ENCODE data around the gene CDC42EP3.

CDC42EP3 gene

DNA sequence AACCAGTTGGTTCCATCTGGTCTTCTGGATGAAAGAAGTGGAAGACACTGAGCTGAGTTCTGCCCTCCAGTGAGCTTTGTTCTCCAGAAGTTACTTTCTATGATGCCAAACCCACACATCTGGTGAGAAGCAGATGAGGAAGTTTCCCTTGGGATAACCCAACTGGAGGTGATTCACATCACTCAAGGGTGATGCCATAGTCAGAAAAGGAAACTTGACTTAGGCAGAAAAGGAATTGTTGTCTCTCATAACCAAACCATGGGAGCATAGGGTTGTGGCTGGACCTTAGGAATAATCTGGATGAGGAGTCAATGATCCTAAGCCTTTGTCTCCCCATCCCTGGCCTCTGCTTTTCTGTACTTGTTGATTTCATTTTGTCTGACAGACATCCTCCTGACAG, 43.7 kb downstream of the CDC42EP3 start:
- H3K4me2 ChIP-seq = no peak overlapping the region
- H3K4me3 ChIP-seq (IDR thresholded peaks at IDR 0.05; ENCODE audit: insufficient read depth, low read depth, low read length) = no peak overlapping the region
- no peaks in the 10 kb centered on the region for H3K36me3 ChIP-seq (ENCODE audit: insufficient read depth)
- peaks cover 8% of the 10 kb centered on the region for H3K4me1 ChIP-seq (ENCODE audit: low read depth, poor library complexity, severe bottlenecking)
- no peaks in the 10 kb centered on the region for H4K20me1 ChIP-seq (ENCODE audit: insufficient read depth)
- H3K27ac ChIP-seq = no peak overlapping the region
- no peak overlapping the region for H2AFZ ChIP-seq (ENCODE audit: low read depth)
- TF ChIP-seq CTCF (conservative IDR thresholded peaks at IDR 0.05; ENCODE audit: low read depth, low read length) = no peak
- no peak overlapping the region for H3K9ac ChIP-seq
- H3K27me3 ChIP-seq (ENCODE audit: insufficient read depth, low read depth) = no peaks in the 10 kb centered on the region
- H3K79me2 ChIP-seq (ENCODE audit: insufficient read depth, low read depth) = no peaks in the 10 kb centered on the region

DNA sequence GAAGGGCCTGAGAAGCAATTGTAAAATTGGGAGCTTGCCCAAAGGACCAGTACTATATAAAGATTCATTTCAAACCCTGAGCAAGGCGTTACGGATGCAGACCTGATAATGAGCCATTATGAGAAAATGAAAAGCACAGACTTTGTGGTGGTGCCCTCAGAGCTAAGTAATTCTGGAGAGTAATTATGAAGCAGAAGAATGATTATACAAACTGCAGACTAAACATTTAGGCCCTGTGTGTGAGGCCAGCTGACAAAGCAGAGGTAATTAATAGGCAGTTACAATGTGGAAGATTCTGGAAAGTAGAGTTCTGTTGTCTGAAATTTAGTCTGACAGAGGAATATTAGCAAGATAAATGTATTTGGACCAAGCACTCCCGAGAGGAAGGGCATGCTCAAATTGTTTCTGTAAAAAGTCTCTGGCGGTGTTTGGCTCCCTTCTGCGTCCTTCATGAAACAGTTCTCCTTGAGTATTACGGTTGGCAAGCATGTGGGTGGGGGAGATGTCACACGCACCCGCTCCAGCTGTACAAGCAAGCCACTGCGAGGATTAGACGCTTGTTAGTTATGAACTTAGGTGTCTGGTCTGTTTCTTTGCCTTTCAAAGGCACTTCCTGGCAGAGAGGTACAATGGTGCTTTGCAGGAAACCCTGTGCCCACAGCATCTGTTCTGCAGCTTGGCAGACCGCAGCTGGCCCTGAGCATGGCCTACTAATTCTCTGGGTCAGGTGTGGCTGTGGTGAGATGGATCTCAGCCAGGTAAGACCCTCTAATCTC, 45.5 kb downstream of the CDC42EP3 start:
- Histone ChIP-seq H3K36me3 (ENCODE audit: insufficient read depth) (no peaks in the 10 kb centered on the region), H2AFZ (ENCODE audit: low read depth) (no peak overlapping the region), H4K20me1 (ENCODE audit: insufficient read depth) (no peaks in the 10 kb centered on the region), H3K27ac (no peak overlapping the region), H3K9ac (no peak overlapping the region), H3K79me2 (ENCODE audit: insufficient read depth, low read depth) (no peaks in the 10 kb centered on the region), H3K4me1 (ENCODE audit: low read depth, poor library complexity, severe bottlenecking) (peaks cover 3% of the 10 kb centered on the region), H3K27me3 (ENCODE audit: insufficient read depth, low read depth) (no peaks in the 10 kb centered on the region), H3K4me2 (no peak overlapping the region), H3K4me3 (IDR thresholded peaks at IDR 0.05; ENCODE audit: insufficient read depth, low read depth, low read length) (no peak overlapping the region)
- TF ChIP-seq CTCF (conservative IDR thresholded peaks at IDR 0.05; ENCODE audit: low read depth, low read length) = no peak

DNA sequence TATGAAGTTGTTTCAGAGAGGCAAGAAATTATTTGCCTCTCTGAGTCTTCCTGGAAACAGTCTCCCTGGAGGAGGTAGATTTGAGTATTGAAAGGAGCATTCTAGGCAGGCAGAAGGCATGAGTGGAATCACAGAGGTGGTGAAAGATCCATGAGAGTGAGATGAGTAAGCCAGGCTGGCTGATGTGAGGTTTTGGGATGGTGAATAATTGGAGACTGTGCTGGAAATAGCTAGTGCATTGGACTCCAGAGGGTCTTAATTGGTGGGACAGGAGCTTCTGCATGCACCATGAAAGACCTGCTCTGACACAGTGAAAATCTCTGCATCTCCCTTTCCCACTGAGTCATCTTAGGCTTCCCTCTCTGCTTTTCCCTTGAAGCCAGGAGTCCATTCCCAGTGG, 46.3 kb downstream of the CDC42EP3 start:
- no peaks in the 10 kb centered on the region for H3K27me3 ChIP-seq (ENCODE audit: insufficient read depth, low read depth)
- H3K4me2 ChIP-seq = no peak overlapping the region
- no peak overlapping the region for H3K9ac ChIP-seq
- no peaks in the 10 kb centered on the region for H4K20me1 ChIP-seq (ENCODE audit: insufficient read depth)
- no peaks in the 10 kb centered on the region for H3K4me1 ChIP-seq (ENCODE audit: low read depth, poor library complexity, severe bottlenecking)
- TF ChIP-seq CTCF (conservative IDR thresholded peaks at IDR 0.05; ENCODE audit: low read depth, low read length) = no peak
- H3K36me3 ChIP-seq (ENCODE audit: insufficient read depth) = no peaks in the 10 kb centered on the region
- H3K4me3 ChIP-seq (IDR thresholded peaks at IDR 0.05; ENCODE audit: insufficient read depth, low read depth, low read length) = no peak overlapping the region
- no peak overlapping the region for H2AFZ ChIP-seq (ENCODE audit: low read depth)
- H3K27ac ChIP-seq = no peak overlapping the region
- H3K79me2 ChIP-seq (ENCODE audit: insufficient read depth, low read depth) = no peaks in the 10 kb centered on the region

DNA sequence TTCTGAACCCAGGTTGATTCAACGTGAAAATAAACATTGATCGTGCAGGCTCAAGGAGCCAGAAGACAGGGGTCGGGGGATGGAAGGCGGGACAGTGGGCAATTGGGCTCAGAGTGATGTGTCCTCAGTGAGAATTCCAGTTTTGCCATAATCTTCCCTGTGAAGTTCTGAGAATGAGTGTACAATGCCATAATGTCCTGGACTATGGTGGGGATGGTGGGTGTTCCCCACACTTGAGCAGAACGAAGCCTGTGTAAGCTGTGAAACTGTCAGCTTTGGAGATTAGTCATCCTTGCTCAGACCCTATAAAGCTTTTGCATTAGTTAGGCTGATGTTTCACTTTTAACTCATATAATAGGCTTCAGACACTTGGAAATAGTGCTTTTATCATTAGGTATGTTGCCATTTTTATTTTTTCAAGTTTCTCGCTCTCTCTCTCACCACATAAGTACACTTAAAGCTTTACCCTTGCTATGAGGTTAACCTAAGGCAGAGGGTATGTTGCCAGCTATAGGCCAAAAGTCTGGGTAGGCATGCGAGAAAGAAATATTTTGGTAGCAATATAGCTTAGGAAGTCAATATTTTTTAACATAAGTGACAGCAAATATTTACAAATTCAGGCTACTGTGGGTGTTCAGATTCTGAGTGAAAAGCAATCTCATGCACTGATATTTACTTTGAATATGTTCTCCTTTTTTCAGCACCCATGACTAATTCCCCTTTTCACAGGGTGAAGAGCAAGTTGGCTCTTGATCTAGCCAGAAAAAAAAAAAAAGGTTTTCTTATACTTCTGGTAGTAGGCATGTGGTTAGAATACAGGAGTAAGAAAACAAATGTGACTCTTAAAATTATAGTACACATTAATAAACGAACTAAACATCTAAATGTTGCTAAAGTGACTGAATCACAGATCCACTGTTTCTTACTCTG, 47.2 kb downstream of the CDC42EP3 start:
- Histone ChIP-seq H3K36me3 (ENCODE audit: insufficient read depth) (no peaks in the 10 kb centered on the region), H3K79me2 (ENCODE audit: insufficient read depth, low read depth) (no peaks in the 10 kb centered on the region), H3K4me2 (no peak overlapping the region), H3K27me3 (ENCODE audit: insufficient read depth, low read depth) (no peaks in the 10 kb centered on the region), H3K9ac (no peak overlapping the region), H3K4me3 (IDR thresholded peaks at IDR 0.05; ENCODE audit: insufficient read depth, low read depth, low read length) (no peak overlapping the region), H2AFZ (ENCODE audit: low read depth) (no peak overlapping the region), H3K27ac (no peak overlapping the region), H4K20me1 (ENCODE audit: insufficient read depth) (no peaks in the 10 kb centered on the region), H3K4me1 (ENCODE audit: low read depth, poor library complexity, severe bottlenecking) (no peaks in the 10 kb centered on the region)
- TF ChIP-seq CTCF (conservative IDR thresholded peaks at IDR 0.05; ENCODE audit: low read depth, low read length) = no peak

Measured in KMS-11 (cell line).